Fibroblast of gingiva (primary cell): ENCODE data around the gene PPFIA1.
"Not testable (repeated sequence)": the region's sequence is repeated elsewhere in the genome, so short reads cannot be mapped to it uniquely, and the experiment has no call there.

Experiments used
- DNase-seq: peaks from one replicate; pipeline ENCODE4 v3.0.0-alpha.2; 2011; ENCODE audit warnings: low read depth

Gene PPFIA1

DNA sequence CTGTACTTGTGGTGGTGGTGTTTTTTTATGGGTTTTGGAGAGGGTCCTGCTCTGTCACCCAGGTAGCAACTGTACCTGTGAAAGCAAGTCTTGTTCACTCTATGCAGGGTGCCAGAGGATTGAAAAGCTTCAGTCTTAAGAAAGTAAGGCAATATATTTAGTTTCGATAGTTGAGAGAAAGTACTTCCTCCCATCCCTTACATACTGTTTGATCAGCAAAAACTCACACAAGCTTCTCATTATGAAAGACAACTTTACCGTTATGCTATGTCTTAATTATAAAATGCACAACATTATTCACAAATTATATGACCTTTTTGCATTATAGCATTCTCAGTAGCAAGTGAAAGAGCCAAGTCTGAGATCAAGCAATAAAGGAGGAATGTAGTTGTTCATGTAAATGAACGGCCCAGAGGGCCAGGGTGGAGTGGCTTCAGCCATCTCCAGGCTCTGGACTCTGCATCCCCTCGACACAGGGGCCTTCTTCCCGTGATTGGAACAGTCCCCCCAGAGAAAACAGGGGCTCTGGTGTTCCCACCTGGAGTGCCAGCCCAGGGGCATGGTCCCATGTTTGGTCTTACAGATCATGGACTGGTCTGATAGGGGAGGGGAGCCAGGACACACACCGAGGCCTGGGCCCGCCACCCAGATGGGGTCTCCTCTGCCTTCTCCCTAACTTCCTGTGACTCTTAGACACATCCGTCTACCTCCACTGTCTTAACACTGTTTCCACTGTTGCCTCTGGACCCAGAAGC lies 89.1 kb downstream of the PPFIA1 start:
- no peak for DNase-seq

DNA sequence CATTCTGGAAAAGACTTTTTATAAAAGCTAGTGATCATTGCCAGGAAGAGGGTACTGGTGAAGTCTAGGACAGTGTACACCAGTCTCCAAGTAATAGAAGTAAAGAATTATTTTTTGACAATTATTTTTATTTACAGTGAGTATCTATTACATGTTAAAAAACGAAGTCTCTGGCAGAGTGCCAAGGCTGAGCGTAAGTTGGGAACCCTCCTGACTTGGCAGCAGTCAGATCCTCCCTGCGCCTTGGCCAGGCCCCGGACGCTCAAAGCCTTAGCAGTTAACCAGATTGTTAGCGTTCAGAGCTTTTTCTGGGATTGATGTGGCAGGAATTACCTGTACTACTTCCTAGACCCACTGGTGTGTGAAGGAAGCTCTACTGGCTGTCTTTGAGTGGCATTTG lies 89.7 kb downstream of the PPFIA1 start:
- DNase-seq = no peak

DNA sequence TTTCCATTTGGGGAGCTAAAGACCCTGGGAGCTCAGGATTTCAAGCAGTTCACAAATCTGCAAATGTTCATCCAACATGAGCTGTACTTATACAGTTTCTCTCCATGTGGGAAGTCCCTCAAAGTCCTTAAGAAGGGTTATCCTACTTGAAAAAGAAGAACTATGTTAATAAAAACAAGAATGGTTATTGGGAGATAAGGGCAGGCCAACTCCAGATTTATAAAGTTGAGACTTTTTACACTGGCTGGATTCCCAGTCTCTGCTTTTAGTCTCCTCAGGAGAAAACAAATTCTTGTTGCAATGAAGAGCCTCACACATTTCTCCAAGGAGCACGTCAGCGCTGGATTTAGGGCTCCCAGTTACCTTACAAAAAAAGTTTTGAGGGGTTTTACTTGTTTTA lies 93.7 kb downstream of the PPFIA1 start:
- DNase-seq = no peak

DNA sequence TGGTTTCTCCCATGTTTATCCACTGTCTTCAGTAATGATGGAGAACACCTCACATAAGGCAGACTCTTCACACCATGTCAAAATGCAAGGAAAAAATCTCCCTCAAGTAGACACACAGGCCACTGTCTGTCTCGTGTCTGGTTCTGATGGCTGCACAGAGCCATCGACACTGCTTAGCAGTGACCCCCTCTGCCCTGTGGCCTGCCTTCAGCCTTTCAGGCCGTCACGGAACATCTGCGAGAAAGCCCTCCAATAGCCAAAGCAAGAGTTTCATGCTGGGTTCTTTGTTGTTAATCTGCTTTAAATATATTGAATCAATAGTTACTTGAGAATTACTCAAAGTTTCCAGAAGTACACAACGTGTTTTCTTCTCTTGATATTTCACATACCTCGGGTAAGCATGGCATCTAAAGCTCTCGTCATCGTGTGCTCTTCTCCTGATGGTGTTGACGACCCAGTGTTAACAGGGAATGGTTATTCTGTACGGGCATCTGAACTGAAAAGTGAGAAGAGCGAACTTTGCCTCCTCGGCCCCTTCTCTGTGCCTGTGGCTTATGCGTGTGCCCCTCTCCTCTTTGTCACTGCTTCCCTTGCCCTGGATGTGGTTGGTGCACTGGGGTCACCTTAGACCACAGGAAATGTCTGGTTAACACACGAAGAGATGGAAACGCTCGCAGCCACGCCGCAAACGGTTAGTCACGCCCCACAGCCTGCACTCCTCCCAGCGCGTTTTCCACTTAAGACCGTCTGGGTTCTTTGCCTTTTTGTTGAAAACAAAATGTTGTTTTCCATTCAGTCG lies 94.5 kb downstream of the PPFIA1 start:
- DNase-seq = no peak

DNA sequence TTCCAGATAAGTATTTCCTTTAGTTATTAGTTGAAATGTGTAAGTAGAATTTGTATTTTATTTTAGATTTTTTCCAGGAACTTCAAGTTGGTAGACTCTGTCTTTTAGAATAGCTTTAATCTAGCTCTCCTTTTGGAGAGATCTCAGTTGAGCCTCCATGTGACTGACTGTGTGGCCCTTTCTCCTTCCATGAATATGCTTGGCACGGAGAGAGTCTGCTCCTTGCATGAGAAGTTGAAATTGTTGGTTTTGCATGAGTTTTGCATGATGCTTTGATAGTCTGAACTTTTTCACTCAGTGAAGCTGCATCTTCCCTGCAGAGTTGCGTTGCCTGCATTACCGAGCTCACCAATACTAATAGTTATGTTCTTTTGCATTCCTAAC lies 95.0 kb downstream of the PPFIA1 start:
- no peak for DNase-seq

DNA sequence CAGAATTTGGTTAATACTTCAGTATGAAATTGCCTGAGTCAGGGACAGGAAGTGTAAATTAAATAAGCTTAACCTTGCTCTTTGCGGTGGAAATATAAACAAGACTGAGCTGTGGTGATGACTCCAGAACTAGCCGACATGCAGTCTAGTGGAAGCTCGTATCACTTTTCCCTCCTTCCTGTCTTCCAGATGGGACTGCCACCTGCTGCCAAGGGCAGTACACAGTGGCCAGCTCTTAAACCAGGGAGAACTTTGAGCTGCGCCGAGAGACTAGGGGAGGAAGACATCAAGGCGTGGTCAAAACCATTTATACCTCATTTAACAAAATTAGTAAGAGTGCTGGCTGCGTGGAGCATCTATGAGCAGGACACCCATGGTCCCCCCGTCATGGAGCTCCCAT lies 96.6 kb downstream of the PPFIA1 start:
- DNase-seq = peak; percentile 17

DNA sequence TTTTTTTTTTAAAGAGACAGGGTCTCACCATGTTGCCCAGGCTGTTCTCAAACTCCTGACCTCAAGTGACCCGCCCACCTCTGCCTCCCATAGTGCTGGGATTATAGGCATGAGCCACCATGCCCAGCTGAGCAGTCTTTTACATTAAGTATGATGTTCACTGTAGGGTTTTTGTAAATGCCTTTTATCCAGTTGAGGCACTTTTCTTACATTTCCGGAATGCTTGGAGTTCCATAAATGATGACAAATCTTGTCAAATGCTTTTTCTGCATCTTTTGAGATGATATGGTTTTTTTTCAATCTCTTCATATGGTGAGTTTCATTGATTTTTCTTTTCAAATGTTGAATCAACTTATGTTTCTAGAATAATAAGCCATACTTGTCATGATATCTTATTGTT lies 98.5 kb downstream of the PPFIA1 start:
- DNase-seq = no peak

DNA sequence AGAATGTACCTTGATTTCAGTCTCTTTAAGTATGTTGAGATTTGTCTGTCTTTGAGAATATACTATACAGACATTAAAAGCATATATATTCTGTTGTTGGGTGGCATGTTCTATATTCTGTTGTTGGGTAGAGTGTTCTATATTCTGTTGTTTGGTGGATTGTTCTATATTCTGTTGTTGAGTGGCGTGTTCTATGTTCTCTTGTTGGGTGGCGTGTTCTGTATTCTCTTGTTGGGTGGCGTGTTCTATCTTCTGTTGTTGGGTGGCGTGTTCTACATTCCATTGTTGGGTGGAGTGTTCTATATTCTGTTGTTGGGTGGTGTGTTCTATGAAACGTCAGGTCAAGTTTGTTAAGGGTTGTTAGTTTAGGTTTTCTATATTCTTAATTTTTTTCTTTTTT lies 100.8 kb downstream of the PPFIA1 start:
- no peak for DNase-seq

DNA sequence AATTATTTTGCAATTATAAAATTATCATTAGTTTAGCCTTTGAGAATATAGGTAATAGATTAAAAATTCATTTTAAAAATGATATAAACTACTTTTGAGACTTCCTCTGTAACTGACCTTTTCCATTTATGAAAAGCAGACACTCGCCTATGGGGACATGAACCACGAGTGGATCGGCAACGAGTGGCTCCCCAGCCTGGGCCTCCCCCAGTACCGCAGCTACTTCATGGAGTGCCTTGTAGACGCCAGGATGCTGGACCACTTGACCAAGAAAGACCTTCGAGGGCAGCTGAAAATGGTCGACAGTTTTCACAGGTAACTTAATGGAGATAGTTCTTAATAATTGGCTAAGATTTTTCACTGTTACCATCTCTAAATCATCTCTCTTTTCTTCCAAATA lies 101.6 kb downstream of the PPFIA1 start:
- DNase-seq = no peak

DNA sequence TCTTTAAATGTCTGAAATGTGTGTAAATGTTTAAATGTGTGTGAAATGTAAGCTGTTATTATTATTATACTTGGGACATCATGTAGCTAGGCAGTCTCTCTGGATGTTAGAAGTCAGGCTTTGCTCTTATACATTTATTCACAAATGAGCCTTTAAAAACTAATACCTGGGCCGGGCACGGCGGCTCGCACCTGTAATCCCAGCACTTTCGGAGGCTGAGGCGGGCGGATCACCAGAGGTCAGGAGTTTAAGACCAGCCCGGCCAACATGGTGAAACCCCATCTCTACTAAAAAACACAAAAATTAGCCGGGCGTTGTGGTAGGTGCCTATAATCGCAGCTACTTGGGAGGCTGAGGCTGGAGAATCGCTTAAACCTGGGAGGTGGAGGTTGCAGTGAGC lies 106.1 kb downstream of the PPFIA1 start:
- DNase-seq = no peak

DNA sequence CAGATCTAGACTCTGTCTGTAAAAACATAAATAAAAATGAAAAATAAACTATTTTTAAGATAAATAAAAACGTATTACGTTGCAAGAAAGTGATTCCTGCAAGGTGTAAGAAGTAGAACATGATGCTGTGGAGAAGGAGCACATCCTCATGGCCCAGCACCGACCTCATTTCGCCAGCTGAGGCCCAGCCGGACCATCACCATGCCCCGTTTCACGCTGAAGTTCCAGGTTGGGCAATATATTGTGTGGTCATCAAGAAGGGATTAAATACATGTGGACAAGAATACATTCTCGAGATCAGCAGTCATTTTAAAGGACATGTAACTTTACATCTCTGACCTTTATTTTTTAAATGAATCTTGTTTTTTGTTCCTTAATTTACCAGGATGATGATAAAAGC lies 107.2 kb downstream of the PPFIA1 start:
- peak; percentile 33 for DNase-seq

DNA sequence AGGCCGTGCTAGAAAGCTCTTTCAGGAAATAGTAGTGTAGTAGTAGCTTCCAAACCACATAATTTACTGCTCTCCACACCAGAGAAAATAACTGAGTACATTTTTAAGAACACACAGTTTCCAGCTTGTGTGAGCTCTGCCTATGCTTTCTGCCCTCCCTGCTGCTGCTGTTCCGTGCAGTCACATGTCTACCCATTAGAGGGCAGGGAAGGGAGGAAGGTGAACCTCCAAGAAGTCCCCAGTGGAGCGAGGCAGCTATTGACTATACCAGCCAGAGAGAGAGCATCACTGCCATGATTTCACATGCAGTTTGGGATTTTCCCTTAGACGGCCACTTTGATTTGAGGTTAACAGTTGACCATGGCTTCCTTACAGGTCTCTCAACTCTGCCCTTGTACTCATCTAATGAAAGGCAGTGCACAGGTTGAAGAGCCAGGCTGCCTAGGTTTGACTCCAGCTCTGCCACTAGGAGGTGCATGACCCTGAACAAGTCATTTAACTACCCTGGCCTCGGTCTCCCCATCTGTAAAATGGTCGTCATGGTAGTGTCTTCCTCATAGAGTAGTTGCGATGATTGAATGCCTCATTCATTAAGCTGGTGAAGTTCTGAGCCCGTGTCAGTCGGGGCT lies 108.1 kb downstream of the PPFIA1 start:
- DNase-seq = no peak

DNA sequence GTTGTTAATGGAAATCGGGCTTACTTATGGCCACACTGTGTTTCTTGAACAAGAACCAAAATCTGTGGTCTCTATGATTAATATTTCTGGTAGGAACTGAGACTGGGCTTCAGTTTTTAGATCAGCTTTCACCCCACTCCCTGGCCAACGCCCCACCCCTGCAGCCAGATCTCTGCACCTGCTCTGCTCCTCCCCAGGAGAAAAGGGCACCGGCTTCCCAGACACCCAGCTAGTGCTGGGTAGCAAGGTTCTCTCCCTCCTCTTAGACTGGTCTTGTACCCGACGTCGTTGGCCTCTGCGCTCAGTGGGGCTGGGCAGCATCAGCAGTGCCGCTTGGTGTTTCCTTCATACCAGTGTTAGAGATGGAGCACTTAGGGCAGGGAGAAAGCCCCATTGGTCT lies 110.9 kb downstream of the PPFIA1 start:
- DNase-seq = no peak

DNA sequence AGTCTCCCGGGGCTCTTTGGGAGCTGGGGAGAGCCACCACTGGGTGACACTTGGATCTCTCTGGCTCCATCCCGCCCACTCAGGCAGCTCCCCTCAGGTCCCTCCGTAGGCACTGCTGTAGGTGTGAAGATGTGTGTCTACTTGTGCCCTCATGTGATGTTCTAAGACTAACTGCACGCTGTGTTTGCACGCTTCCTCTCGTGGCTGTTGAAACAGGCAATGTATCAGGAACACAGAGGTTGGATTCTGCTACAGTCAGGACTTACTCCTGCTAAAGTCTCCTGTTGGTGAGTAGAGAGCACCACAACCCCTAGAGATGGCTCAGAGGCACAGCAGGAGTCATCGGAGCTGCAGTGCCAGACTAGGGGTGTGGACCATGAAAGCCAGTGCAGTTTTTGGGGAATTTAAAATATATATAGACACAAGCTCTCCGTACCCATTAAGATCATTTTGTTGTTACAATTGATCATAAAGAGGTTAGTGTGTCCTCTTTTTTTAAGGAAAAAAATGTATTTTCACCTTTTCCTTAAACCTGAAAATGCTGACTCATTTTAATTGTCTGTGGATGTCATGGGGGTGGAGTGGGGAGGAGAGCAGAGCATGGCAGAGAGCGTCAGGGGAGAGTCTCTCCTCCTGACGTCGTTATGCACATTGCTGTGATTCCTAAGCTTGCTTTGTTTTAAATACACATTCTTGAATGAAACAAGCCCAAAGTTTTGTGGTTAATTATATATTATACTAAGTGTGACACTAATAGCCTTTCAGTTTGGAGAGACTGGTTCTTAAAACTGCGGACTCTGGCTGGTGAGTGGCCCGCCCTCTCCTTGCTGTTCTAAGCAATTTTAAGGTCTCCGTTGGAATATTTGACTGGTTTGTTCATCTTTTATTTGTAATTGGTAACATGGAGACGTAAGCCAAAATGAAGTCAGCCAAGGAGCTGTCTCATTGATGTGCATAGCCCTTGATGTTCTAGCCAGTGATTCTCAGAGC lies 111.7 kb downstream of the PPFIA1 start:
- DNase-seq = peak; percentile 90

DNA sequence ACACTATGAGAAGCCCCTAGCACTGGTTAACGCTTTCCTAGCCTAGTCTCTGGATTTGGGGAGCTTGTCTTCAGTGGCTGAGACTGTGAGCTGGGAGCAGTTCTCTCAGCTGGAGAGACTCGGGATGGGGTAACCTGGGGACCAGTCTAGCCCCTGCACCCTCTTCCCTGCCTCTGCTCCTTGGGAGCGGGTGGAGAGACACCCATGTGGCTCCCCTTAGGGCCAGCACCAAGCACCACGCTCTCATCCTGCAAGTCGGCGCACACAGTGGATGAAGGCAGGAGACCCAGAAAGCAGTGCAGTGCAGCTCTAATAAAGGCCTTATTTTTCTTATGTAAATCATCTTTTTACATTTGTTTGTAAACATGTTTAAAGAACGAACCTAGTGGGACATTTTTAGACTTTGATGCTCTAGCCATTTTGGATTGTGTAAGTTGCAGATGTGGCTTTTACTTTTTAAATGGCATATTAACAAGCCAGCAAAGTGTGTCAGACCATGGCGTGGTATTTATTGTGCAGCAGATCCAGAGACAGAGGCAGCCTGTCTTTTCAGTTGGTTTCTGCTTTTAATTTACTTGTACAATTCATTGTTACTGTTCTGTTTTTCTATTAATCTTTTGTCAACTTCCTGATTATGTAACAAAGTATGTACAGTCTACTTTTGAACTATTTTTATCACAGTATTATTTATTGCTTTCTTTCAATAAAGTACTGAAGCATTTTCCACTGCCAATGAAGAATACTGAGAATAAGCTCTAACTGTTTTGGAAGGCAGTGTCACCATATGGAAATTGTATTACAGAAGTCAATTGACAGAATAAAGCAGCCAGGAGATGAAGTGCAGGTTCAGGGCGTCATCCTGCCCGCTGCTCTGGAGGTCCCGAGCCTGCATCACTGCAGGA lies 113.4 kb downstream of the PPFIA1 start:
- DNase-seq = peak; percentile 25

DNA sequence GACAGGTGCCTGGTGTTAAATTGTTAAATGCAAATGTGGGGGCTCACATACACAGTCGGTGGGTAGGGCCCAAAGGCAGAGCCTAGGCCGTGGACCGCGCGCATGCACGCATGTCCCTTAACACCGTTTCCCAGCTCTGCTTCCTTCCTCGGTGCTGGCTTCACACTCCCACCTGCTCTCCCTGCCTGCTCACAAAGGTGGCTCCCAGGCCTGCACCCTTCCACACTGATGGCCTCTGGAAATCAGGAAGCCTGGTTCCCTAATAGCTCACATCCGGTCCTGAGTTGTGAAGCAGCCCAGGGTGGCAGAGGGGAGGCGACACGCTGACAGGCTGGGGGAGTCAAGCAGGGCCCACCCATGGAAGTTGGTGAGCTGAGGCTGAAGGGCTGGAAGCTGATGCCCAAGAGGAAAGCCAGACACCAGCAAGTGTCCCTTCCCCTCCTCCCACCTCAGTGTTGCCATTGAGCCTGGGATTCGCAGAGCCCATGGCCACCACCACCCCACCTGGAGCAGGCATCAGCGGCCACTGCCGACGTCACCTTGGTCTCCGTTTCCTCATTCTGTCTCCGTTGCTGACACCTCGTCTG lies 114.2 kb downstream of the PPFIA1 start:
- DNase-seq = no peak

DNA sequence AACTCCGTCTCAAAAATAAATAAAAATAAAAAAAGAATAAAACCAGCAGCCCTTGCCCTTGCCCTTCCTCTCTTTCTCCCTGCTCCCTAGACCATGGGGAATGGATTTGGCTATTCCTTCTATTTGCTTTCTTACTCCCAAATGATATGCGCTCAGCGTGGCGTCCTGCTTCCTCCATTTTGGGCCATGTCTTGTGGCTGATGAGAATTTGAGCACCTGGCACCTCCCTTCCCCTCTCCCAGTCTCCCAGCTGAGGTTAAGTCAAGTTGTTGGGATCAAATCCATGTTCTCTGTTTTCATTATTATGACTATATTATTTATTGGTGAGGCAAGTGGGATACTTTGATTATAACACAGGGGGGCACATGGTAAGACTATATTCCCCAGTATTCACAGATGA lies 117.1 kb downstream of the PPFIA1 start:
- DNase-seq = no peak

DNA sequence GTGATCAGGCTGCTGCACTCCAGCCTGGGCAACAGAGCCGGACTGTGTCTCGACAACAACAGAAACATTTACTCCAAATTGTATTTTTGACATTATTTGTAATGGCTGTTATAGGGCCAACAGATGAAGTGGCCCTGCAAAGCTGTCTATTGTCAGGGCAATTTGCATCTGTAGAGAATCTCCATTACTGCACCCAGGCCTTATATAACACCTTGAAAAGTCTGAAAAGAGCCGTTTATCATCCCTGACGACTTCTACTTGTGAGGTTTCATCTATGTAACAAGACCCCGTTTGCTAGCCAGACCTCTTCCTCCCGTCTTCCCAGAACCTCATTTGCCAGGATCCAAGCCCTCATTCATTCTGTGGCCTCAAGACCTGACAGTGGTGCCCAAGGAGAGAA lies 118.7 kb downstream of the PPFIA1 start:
- DNase-seq = no peak

DNA sequence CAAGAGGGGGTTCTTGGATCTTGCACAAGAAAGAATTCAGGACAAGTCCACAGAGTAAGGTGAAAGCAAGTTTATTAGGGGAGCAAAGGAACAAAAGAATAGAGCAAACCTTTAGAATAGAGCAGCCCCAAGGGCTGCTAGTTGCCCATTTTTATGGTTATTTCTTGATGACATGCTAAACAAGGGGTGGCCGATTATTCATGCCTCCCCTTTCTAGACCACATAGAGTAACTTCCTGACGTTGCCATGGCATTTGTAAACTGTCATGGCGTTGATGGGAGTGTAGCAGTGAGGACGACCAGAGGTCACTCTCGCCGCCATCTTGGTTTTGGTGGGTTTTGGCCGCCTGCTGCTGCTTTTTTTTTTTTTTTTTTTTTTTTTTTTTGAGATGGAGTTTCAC lies 120.4 kb downstream of the PPFIA1 start:
- DNase-seq = not testable (repeated sequence)

DNA sequence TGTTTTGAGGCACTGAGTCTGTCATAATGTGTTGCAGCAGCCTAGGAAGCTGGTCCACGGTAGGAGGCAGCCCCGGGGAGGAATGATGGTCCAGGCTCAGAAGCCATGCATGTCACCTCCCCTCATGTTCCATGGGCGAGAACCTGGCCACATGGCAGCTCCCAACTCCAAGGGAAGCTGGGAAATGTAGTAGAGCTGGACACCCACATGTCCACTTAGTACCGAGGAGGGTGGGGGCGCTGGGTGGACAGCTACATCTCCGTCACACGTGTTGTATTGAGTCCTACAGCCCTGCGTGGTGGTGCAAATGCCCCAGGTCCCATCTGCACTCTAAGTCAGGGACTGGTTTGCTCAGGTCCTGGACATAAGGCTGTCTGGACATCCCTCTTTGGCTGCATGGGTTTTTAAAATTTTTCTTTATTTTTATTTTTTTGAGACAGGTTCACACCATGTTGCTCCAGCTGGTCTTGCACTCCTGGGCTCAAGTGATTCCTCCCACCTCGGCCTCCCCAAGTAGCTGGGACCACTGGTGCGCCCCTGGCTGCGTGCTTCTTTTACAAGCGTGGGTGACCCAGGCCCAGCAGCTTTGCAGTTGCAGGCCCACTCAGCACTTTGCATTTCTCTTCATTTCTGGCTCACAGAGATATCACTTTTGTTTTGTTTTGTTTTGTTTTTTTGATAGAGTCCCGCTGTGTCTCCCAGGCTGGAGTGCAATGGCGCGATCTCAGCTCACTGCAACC lies 123.9 kb downstream of the PPFIA1 start:
- no peak for DNase-seq
